HepG2 (cell line): ENCODE results near the gene NR5A2. TPM values are rescaled to one million over a fixed set of nuclear protein-coding genes. Genes with fewer than 3 reads are reported as not detected.

Experiments
- ATAC-seq: fragments of 200-7000 bp; cut with Tn5 transposase; 3 replicates; pipeline ENCODE4 v1.9.1; 2020; ENCODE audit warnings: mild to moderate bottlenecking, moderate library complexity
- BruUV-seq: library from RNA; stranded (reverse); fragments of 400-500 nt; replicated peaks from 2 replicates; lab custom pipeline; 2021; lab: Mats Ljungman, UMichigan
- CTCF ChIA-PET: fragments of 300-600 bp; formaldehyde crosslinking; extraction: SDS; loops from one replicate; lab custom pipeline; 2021; ENCODE audit warnings: low total read pairs, inconsistent platforms, low intra/inter-chr PET ratio; lab: Yijun Ruan, JAX
- POLR2A ChIA-PET: fragments of 350-600 bp; sonication (Branson Sonifier 250); formaldehyde crosslinking; loops from one replicate; lab custom pipeline; 2020; ENCODE audit warnings: antibody characterized with exemption, inconsistent platforms; lab: Yijun Ruan, JAX
- DNase-seq: peaks from one replicate; pipeline ENCODE4 v3.0.0-alpha.2; 2015; ENCODE audit warnings: low spot score
- FAIRE-seq: peaks from 3 replicates; lab custom pipeline; 2011; peaks lifted over from hg19 to GRCh38; lab: Jason Lieb, UNC
- H2AFZ ChIP-seq: one replicate; pipeline ENCODE4 v1.6.1; 2011; ENCODE audit warnings: low read length, inconsistent platforms
- H3K27ac ChIP-seq: fragments of 300-600 bp; 3 replicates; pipeline ENCODE4 v1.8.0; 2011; ENCODE audit warnings: mixed run types, mild to moderate bottlenecking, mixed read lengths, low read length, inconsistent platforms; ENCODE audit not compliant: insufficient read depth; ENCODE audit errors: extremely low read length
- H3K27me3 ChIP-seq, 2 experiments: fragments of 200-600 bp in 1 of 2; 2 replicates in 1 of 2; 3 replicates in 1 of 2; pipeline versions ENCODE4 v1.6.0 to v1.8.0; 2011; ENCODE audit warnings: low read length in 2 of 2, mild to moderate bottlenecking in 2 of 2, moderate library complexity in 2 of 2, inconsistent platforms in 1 of 2; ENCODE audit not compliant: insufficient read depth in 2 of 2, control insufficient read depth in 1 of 2
- H3K36me3 ChIP-seq, 2 experiments: fragments of 200-600 bp in 1 of 2; replicated peaks in 1 of 2; 2 replicates in 1 of 2; 3 replicates in 1 of 2; pipeline versions ENCODE4 v1.5.1 to v1.8.0; 2011; ENCODE audit warnings: low read length in 2 of 2, inconsistent platforms in 1 of 2; ENCODE audit not compliant: insufficient read depth in 2 of 2, control insufficient read depth in 1 of 2
- H3K4me1 ChIP-seq: 2 replicates; pipeline ENCODE4 v1.5.1; 2012; ENCODE audit warnings: low read length, inconsistent platforms; ENCODE audit not compliant: insufficient read depth
- H3K4me2 ChIP-seq: 2 replicates; pipeline ENCODE4 v1.6.0; 2011; ENCODE audit warnings: low read depth, low read length, inconsistent platforms
- H3K4me3 ChIP-seq, 3 experiments: fragments of 200-600 bp in 1 of 3; sonication (generic), shearing (Covaris generic) in 1 of 3; replicated peaks in 1 of 3; 2 replicates each; pipeline ENCODE4 v1.5.1; 2011 to 2016; ENCODE audit warnings: low read length in 3 of 3, inconsistent platforms in 2 of 3, low read depth in 2 of 3, mild to moderate bottlenecking in 2 of 3, control low read depth in 1 of 3, mixed read lengths in 1 of 3; ENCODE audit not compliant: insufficient read depth in 1 of 3
- H3K79me2 ChIP-seq: one replicate; pipeline ENCODE4 v1.6.1; 2011; ENCODE audit warnings: low read length, inconsistent platforms; ENCODE audit not compliant: insufficient read depth
- H3K9ac ChIP-seq: 2 replicates; pipeline ENCODE4 v1.6.0; 2011; ENCODE audit warnings: mild to moderate bottlenecking, low read depth, low read length, inconsistent platforms; ENCODE audit not compliant: insufficient read depth
- H3K9me3 ChIP-seq: 2 replicates; pipeline ENCODE4 v1.5.1; 2012; ENCODE audit warnings: mild to moderate bottlenecking, low read length
- H4K20me1 ChIP-seq: 2 replicates; pipeline ENCODE4 v1.6.0; 2011; ENCODE audit warnings: inconsistent platforms, mild to moderate bottlenecking, low read length, moderate library complexity; ENCODE audit not compliant: insufficient read depth
- FOXM1 ChIP-seq: sonication (generic); formaldehyde crosslinking; IDR thresholded peaks from 2 replicates; pipeline ENCODE4 v1.5.0; 2020; ENCODE audit warnings: missing genetic modification reagents
- HNRNPUL1 ChIP-seq: fragments of 200-400 bp; formaldehyde crosslinking; IDR thresholded peaks from 2 replicates; pipeline ENCODE4 v1.6.1; 2017; ENCODE audit warnings: low read depth, mild to moderate bottlenecking, low read length, moderate library complexity
- IRX3 ChIP-seq: sonication (generic); formaldehyde crosslinking; IDR thresholded peaks from 2 replicates; pipeline ENCODE4 v1.8.1; 2023; ENCODE audit warnings: mild to moderate bottlenecking, low read depth, missing genetic modification reagents, borderline replicate concordance
- TBX3 ChIP-seq: fragments of 450-650 bp; IDR thresholded peaks from 2 replicates; pipeline ENCODE4 v1.6.1; 2017; ENCODE audit warnings: antibody characterized with exemption, mild to moderate bottlenecking, inconsistent platforms, borderline replicate concordance
- ZFYVE20 ChIP-seq: sonication (generic); formaldehyde crosslinking; IDR thresholded peaks from 2 replicates; pipeline ENCODE4 v1.8.0; 2023; ENCODE audit warnings: low read depth, mild to moderate bottlenecking, moderate library complexity, missing genetic modification reagents, borderline replicate concordance
- ZNF557 ChIP-seq: sonication (generic); formaldehyde crosslinking; IDR thresholded peaks from 2 replicates; pipeline ENCODE4 v1.4.0; 2020; ENCODE audit warnings: missing genetic modification reagents
- ZSCAN25 ChIP-seq: sonication (generic); formaldehyde crosslinking; IDR thresholded peaks from 2 replicates; pipeline ENCODE4 v1.8.0; 2022; ENCODE audit warnings: mild to moderate bottlenecking, missing genetic modification reagents
- WGBS: methylation state at CpG from one replicate; pipeline ENCODE4 v1.1.6; 2017; ENCODE audit warnings: low lambda C conversion rate; 5-methylcytosine and 5-hydroxymethylcytosine counted together
- in situ Hi-C: cut with HindIII; loops from 2 replicates; pipeline ENCODE4 v1.10.0; 2017; ENCODE audit warnings: low pct_unique_long_range_greater_than_20kb; ENCODE audit not compliant: extremely low pct_ligation_motif_present
- intact Hi-C: fragments of 100-400 bp; cut with micrococcal nuclease; formaldehyde crosslinking; loops from one replicate; pipeline ENCODE4 v1.10.0; 2022; ENCODE audit not compliant: unreplicated experiment
- polyA plus RNA-seq, 8 experiments: library from polyadenylated mRNA; depleted of rRNA in 3 of 8; stranded (reverse) in 7 of 8; unstranded in 1 of 8; fragments of >200 nt; fragmentation: Illumina TruSeq in 4 of 8; extraction: Trizol in 4 of 8; gene quantifications; 2 replicates each; pipeline versions ENCODE4 v1.2.1 to v1.2.3, GENCODE V29; 2011 to 2016; ENCODE audit warnings: low read depth in 4 of 8, missing spikeins in 1 of 8, mixed read lengths in 1 of 8; ENCODE audit not compliant: insufficient read depth in 1 of 8
- total RNA-seq, 5 experiments: library from RNA; depleted of rRNA; stranded (reverse); fragments of >200 nt; fragmentation: Illumina TruSeq; extraction: Trizol; gene quantifications; 2 replicates each; pipeline ENCODE4 v1.2.3, GENCODE V29; 2016; ENCODE audit warnings: low read depth in 1 of 5
- TF ChIP-seq, protein P1 (sequence below): sonication (generic); formaldehyde crosslinking; IDR thresholded peaks from 2 replicates; pipeline ENCODE4 v1.5.0; 2020; ENCODE audit warnings: missing genetic modification reagents
- TF ChIP-seq, protein P2 (sequence below): sonication (generic); formaldehyde crosslinking; IDR thresholded peaks from 2 replicates; pipeline ENCODE4 v1.4.0; 2020; ENCODE audit warnings: missing genetic modification reagents, borderline replicate concordance

NR5A2 gene
- total and polyA plus RNA-seq, 2 of the 13 experiments (the other 11 are each of a cell fraction or from before 2014, with no cell fraction given), result 0.24 to 2.8 TPM

GRCh38 chr1:200213921-200214320 is 186.4 kb downstream of the NR5A2 start:
- no peak for TF ChIP-seq ZSCAN25 (CRISPR knock-in tag)
- TF ChIP-seq, protein P1, sequence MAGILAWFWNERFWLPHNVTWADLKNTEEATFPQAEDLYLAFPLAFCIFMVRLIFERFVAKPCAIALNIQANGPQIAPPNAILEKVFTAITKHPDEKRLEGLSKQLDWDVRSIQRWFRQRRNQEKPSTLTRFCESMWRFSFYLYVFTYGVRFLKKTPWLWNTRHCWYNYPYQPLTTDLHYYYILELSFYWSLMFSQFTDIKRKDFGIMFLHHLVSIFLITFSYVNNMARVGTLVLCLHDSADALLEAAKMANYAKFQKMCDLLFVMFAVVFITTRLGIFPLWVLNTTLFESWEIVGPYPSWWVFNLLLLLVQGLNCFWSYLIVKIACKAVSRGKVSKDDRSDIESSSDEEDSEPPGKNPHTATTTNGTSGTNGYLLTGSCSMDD, result no peak
- no peak for TF ChIP-seq ZFYVE20 (CRISPR knock-in tag)
- no peak for TF ChIP-seq HNRNPUL1
- TF ChIP-seq, protein P2, sequence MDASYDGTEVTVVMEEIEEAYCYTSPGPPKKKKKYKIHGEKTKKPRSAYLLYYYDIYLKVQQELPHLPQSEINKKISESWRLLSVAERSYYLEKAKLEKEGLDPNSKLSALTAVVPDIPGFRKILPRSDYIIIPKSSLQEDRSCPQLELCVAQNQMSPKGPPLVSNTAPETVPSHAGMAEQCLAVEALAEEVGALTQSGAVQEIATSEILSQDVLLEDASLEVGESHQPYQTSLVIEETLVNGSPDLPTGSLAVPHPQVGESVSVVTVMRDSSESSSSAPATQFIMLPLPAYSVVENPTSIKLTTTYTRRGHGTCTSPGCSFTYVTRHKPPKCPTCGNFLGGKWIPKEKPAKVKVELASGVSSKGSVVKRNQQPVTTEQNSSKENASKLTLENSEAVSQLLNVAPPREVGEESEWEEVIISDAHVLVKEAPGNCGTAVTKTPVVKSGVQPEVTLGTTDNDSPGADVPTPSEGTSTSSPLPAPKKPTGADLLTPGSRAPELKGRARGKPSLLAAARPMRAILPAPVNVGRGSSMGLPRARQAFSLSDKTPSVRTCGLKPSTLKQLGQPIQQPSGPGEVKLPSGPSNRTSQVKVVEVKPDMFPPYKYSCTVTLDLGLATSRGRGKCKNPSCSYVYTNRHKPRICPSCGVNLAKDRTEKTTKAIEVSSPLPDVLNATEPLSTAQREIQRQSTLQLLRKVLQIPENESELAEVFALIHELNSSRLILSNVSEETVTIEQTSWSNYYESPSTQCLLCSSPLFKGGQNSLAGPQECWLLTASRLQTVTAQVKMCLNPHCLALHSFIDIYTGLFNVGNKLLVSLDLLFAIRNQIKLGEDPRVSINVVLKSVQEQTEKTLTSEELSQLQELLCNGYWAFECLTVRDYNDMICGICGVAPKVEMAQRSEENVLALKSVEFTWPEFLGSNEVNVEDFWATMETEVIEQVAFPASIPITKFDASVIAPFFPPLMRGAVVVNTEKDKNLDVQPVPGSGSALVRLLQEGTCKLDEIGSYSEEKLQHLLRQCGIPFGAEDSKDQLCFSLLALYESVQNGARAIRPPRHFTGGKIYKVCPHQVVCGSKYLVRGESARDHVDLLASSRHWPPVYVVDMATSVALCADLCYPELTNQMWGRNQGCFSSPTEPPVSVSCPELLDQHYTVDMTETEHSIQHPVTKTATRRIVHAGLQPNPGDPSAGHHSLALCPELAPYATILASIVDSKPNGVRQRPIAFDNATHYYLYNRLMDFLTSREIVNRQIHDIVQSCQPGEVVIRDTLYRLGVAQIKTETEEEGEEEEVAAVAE, result no peak
- TF ChIP-seq TBX3, result no peak
- TF ChIP-seq FOXM1 (CRISPR knock-in tag), result no peak
- no peak for TF ChIP-seq IRX3 (CRISPR knock-in tag)
- no peak for TF ChIP-seq ZNF557 (CRISPR knock-in tag)
- no peaks in the 10 kb centered on the region; a peak in 1 of 5 replicates for H3K27me3 ChIP-seq
- ATAC-seq (no peak), DNase-seq (no peak), FAIRE-seq (no peak)
- no peaks in the 10 kb centered on the region for H3K9me3 ChIP-seq
- H3K4me2 ChIP-seq, result no peak overlapping the region
- no TSS peak for BruUV-seq
- POLR2A ChIA-PET, result no interaction called here
- in situ Hi-C loops (no loop called here), intact Hi-C loops (no loop called here)
- H3K4me1 ChIP-seq, result no peaks in the 10 kb centered on the region
- CTCF ChIA-PET, result no interaction called here
- H2AFZ ChIP-seq, result no peak overlapping the region
- H3K4me3 ChIP-seq, result no peak overlapping the region
- WGBS, result 22% methylated on average over 5 of the region's 15 CpGs
- H3K79me2 ChIP-seq, result no peaks in the 10 kb centered on the region
- H3K36me3 ChIP-seq, result no peaks in the 10 kb centered on the region
- H3K9ac ChIP-seq, result no peak overlapping the region
- no peak overlapping the region for H3K27ac ChIP-seq
- H4K20me1 ChIP-seq, result no peaks in the 10 kb centered on the region
